HG03196 (cell line): ENCODE measurements around the gene NTSR2.
"Not testable (repeated sequence)": the region's sequence is repeated elsewhere in the genome, so short reads cannot be mapped to it uniquely, and the experiment has no call there.

Experiments
- ATAC-seq: cut with Tn5 transposase; IDR thresholded peaks from one replicate; pipeline ENCODE4 v1.9.1; 2021; ENCODE audit not compliant: unreplicated experiment

The NTSR2 gene

GRCh38 chr2:11679486-11680181 is 9.6 kb upstream of the NTSR2 start:
- ATAC-seq: no peak

GRCh38 chr2:11679016-11679415 is 9.0 kb upstream of the NTSR2 start:
- ATAC-seq: no peak

- ATAC-seq: no peak
These were observed 8.4 kb upstream of the NTSR2 start for GRCh38 chr2:11678306-11678960.

GRCh38 chr2:11677136-11678055 is 7.4 kb upstream of the NTSR2 start:
- no peak for ATAC-seq

- no peak for ATAC-seq
These were observed 6.6 kb upstream of the NTSR2 start for GRCh38 chr2:11676640-11677039.

GRCh38 chr2:11675423-11676112 is 5.6 kb upstream of the NTSR2 start:
- no peak for ATAC-seq

DNA sequence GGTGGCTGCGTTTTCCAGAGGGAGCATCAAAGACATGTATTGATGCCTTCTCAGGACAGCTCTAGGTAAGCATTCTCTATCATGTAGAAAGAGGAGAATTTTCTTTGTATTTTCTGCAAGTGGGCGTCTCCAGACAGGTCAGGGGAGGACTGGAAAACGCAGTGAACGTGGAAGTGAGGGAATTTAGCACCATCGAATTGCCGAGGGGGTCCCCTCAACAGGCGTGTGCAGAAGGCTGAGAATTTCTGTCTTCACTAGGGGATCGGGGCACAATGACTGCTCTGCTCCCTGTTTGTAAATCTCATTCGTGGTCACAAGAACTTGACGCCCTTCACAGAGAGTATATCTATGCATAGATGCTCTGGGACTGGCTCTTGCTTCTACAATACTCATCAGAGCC is 5.0 kb upstream of the NTSR2 start:
- no peak for ATAC-seq

DNA sequence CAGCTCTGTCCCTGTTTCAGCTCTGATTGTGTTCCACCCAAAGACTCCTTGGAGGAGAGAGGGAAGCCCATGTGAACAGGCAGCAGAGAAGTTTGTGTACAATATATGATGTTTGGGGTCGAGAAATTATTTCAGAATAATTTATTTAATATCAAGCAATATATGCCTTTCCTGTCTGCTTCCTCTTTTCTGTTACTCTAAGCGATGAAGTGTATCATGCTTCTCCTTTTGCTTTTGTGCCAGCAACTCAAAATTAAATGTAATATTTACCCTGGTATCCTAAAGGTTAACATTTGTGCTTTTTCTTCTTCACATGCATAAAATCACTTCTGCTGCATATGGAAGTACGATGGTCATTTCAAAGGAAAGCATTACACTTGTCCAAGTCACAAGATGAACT is 2.4 kb upstream of the NTSR2 start:
- no peak for ATAC-seq

DNA sequence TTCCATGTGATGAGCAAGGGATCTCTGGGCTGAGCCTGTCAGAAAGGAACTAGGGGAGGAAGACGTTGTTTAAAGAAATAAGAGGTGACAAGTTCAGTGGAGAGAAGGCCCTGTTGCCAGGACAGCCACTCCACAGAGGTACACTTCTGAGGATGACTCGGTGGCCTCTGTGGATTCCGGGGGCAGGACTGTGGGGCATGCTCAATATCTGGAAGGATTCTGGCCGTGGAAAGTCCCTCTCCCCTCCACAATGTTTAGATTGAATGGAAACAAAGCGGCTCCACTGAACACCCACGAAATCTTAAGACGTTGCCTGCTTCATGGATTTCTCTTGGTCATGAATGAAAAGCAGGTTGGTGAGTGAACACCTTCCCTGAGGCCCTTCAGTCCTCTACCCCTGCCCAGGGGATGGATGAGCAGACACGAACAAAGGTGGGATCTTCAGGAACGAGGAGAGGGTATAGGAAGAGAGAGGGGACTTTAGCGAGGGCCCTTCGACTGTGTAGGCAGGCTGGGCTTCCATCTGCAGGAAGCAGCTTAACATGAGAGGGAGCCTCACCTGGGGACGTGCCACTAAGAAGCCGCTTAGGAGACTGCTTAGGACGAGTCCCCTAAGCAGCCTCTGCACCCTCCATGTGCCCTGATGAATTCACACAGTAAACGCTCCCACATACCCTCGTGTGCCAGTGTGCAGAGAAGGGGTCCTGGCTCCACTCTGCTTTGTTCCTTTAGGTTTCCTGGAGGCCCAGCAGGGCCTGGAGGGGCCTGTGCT is 1.9 kb downstream of the NTSR2 start:
- no peak for ATAC-seq

DNA sequence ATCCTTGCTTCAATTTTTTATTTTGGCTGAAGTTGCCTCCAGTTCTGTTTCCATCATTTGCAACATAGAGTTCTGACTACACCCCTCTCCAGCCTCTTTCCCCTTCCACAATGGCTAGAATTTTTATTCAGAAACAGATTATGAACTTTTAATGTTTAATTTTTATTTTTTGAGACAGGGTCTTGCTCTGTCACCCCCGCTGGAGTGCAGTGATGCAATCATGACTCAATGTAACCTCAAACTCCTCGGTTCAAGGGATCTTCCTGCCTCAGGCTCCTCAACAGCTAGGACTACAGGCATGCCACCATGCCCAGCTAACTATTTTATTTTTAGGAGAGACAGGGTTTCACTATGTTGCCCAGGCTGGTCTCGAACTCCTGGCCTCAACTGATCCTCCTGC is 2.8 kb downstream of the NTSR2 start:
- no peak for ATAC-seq

DNA sequence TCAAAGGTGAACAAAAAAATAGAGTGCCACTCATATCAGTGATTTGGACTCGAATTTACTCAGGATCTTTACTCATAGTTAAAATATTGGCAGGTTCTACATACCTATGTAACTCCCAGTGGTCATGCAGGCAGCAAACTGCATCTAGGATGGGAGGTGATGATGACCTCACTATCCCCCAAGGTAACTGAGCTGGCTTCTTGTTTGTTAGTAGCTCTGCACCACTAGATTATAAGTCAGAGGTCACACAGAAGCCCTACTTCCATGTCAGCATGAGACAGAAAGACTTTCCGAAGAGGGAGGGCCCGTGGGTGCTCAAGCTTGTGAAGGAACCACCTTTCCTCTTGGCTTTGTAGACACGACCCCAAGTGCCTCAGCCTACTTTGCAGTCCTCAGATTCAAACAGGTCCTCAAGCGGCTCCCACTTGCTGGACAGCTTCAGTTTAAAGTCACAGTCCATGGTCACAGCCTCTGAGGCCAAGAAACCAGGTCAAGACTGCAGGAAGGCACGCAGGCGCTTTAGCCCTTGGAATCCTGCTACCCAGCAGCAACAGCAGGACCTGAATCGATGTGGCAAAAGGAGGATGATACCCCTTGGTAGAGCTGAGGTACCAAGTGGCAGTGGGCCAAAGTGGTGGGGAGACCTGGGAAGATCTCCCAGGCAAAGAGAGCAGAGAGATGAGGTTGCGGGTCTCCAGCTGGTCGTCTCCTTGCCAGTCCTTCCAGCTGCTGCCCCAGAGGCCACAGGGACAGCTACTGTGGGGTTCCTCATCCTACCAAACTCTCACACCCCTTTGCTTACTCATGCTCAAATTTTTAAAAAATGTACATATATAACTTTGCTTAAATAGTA is 4.3 kb downstream of the NTSR2 start:
- no peak for ATAC-seq

- no peak for ATAC-seq
These were observed 5.0 kb downstream of the NTSR2 start for GRCh38 chr2:11665028-11665427.

GRCh38 chr2:11663427-11663826 is 6.6 kb downstream of the NTSR2 start:
- no peak for ATAC-seq

GRCh38 chr2:11662882-11663281 is 7.1 kb downstream of the NTSR2 start:
- no peak for ATAC-seq

DNA sequence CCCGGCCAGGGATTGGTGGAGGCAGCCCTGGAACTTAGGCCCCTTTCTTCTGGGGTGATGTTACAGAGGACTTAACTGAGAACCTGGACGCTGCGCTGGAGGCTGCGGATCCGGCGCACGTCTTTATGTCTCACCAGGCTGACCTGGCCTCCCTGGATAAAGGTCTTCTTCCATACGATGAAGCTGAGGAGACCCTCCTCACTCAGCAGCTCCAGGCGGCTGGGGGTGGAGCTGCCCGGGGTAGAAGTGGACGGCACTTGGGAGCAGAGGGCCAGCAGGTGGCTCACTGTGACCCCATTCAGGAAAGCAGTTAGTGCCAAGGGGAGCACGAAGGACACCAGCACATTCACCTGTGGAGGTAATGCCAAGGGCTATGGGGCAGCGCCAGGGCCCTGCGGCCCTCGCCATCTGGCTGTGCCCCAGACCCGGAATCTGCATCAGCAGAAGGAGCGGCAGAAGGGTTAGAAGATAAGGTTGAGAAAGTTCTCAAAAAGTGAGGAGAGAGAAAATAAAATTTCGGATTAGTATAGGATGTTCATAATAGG is 8.0 kb downstream of the NTSR2 start:
- ATAC-seq: no peak

DNA sequence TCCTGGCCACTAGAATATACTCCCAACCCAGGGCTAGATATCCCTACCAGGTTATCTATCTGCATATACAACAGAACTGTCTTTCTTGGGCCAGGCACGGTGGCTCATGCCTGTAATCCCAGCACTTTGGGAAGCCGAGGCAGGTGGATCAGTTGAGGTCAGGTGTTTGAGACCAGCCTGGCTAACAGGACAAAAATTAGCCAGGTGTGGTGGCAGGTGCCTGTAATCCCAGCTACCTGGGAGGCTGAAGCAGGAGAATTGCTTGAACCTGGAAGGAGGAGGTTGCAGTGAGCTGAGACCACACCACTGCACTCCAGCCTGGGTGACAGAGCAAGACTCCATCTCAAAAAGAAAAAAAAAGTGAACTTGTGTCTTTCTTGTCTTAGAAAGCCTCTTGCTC is 9.6 kb downstream of the NTSR2 start:
- not testable (repeated sequence) for ATAC-seq

GRCh38 chr2:11659851-11660250 is 10.1 kb downstream of the NTSR2 start:
- ATAC-seq: no peak

- no peak for ATAC-seq
These were observed 10.9 kb downstream of the NTSR2 start for GRCh38 chr2:11659115-11659475.
